ENCODE results near the gene ANKRD33. TPM values are rescaled to one million over a fixed set of nuclear protein-coding genes. Genes with fewer than 3 reads are reported as not detected.

Gene ANKRD33
- polyA plus RNA-seq, 1 of the 3 experiments (the other 2 are of a cell fraction): not detected

GRCh38 chr12:51897181-51897580 lies 9.3 kb downstream of the ANKRD33 start:
- 75% methylated on average over 5 of the region's 8 CpGs for whole genome bisulfite sequencing (ENCODE audit: low lambda C conversion rate)
- H3K4me3 ChIP-seq (ENCODE audit: low read depth in 2 of 2, low read length in 1 of 2): no peak overlapping the region
- H3K4me1 ChIP-seq (ENCODE audit: control insufficient read depth in 1 of 2, insufficient read depth in 2 of 2, low read depth in 1 of 2, low read length in 1 of 2): peaks cover 0 to 9% of the 10 kb centered on the region in 2 experiments; a peak in 1 of 4 replicates
- H3F3A ChIP-seq (replicated peaks; ENCODE audit: insufficient read depth): no peaks in the 10 kb centered on the region
- no peak overlapping the region for H2AFZ ChIP-seq (ENCODE audit: low read depth)
- H3K27me3 ChIP-seq (ENCODE audit: insufficient read depth): no peaks in the 10 kb centered on the region
- POLR2A ChIA-PET: no interaction called here
- no peak overlapping the region for H3K9ac ChIP-seq
- H3K36me3 ChIP-seq (replicated peaks in 1 of 2; ENCODE audit: control insufficient read depth in 1 of 2, insufficient read depth in 2 of 2, low read length in 1 of 2): no peaks in the 10 kb centered on the region
- no peak overlapping the region for H3K4me2 ChIP-seq
- peak; percentile 12 for DNase-seq
- no peaks in the 10 kb centered on the region for H3K9me2 ChIP-seq
- CTCF ChIA-PET: interaction anchor here (1.0 to 11.9 kb wide), 10 partner anchors 8 to 125 kb away, joined by 4 to 141 read pairs (median 27); no protein-coding TSS in a partner anchor
- no peaks in the 10 kb centered on the region for H4K20me1 ChIP-seq (ENCODE audit: insufficient read depth)
- H3K9me3 ChIP-seq: no peaks in the 10 kb centered on the region
- no peak for TF ChIP-seq RXRA (IDR thresholded peaks at IDR 0.05; ENCODE audit: borderline replicate concordance, low read depth)
- no peaks in the 10 kb centered on the region for H3K79me2 ChIP-seq (ENCODE audit: insufficient read depth)
- H3K27ac ChIP-seq (ENCODE audit: low read depth in 2 of 2, low read length in 1 of 2): no peak overlapping the region

DNA sequence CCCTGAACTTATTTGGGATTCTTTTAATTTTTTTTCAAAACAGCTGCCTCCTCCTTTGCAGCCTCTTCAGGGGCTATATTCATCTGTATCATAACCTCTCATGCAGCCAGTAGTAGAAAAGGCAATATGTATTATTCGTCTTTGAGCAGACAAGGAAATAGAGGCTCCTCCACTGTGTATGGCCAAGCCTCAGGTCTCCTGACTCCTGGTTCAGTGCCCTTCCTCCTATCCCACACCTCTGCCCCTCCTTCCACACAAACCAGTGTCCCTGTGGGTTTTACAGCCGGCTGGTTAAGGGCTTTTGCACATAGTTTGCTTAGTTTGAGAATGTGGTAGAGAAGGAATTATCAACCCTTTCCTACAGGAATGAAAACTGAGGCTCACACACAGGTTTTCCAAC lies 10.6 kb downstream of the ANKRD33 start:
- Histone ChIP-seq H3K4me1 (ENCODE audit: control insufficient read depth in 1 of 2, insufficient read depth in 2 of 2, low read depth in 1 of 2, low read length in 1 of 2) (peaks cover 0 to 9% of the 10 kb centered on the region in 2 experiments; a peak in 1 of 4 replicates), H3K9me2 (no peaks in the 10 kb centered on the region), H3K9me3 (no peaks in the 10 kb centered on the region), H3F3A (replicated peaks; ENCODE audit: insufficient read depth) (no peaks in the 10 kb centered on the region), H3K36me3 (replicated peaks in 1 of 2; ENCODE audit: control insufficient read depth in 1 of 2, insufficient read depth in 2 of 2, low read length in 1 of 2) (no peaks in the 10 kb centered on the region), H4K20me1 (ENCODE audit: insufficient read depth) (no peaks in the 10 kb centered on the region), H3K79me2 (ENCODE audit: insufficient read depth) (no peaks in the 10 kb centered on the region), H2AFZ (ENCODE audit: low read depth) (no peak overlapping the region), H3K4me2 (no peak overlapping the region), H3K4me3 (ENCODE audit: low read depth in 2 of 2, low read length in 1 of 2) (no peak overlapping the region), H3K9ac (no peak overlapping the region), H3K27ac (ENCODE audit: low read depth in 2 of 2, low read length in 1 of 2) (no peak overlapping the region), H3K27me3 (ENCODE audit: insufficient read depth) (no peaks in the 10 kb centered on the region)
- WGBS (ENCODE audit: low lambda C conversion rate): 71% methylated on average over 2 of the region's 2 CpGs
- TF ChIP-seq, protein P1, sequence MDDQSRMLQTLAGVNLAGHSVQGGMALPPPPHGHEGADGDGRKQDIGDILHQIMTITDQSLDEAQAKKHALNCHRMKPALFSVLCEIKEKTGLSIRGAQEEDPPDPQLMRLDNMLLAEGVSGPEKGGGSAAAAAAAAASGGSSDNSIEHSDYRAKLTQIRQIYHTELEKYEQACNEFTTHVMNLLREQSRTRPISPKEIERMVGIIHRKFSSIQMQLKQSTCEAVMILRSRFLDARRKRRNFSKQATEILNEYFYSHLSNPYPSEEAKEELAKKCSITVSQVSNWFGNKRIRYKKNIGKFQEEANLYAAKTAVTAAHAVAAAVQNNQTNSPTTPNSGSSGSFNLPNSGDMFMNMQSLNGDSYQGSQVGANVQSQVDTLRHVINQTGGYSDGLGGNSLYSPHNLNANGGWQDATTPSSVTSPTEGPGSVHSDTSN (IDR thresholded peaks at IDR 0.05): no peak
- TF ChIP-seq FOXM1 (IDR thresholded peaks at IDR 0.05; ENCODE audit: low read depth): no peak
- no peak for TF ChIP-seq RCOR1 (IDR thresholded peaks at IDR 0.05; ENCODE audit: low read length)
- no peak for TF ChIP-seq JUND (IDR thresholded peaks at IDR 0.05)
- no peak for TF ChIP-seq TEAD4 (IDR thresholded peaks at IDR 0.05; ENCODE audit: borderline replicate concordance, insufficient read depth)
- ChIA-PET CTCF (interaction anchor here (1.1 to 11.9 kb wide), 6 partner anchors 23 to 106 kb away, joined by 3 to 141 read pairs (median 4); no protein-coding TSS in a partner anchor), POLR2A (no interaction called here)
- DNase-seq: no peak

GRCh38 chr12:51898937-51899336 lies 11.0 kb downstream of the ANKRD33 start:
- 71% methylated on average over 8 of the region's 9 CpGs for WGBS (ENCODE audit: low lambda C conversion rate)
- Histone ChIP-seq H3K9me2 (no peaks in the 10 kb centered on the region), H3F3A (replicated peaks; ENCODE audit: insufficient read depth) (no peaks in the 10 kb centered on the region), H3K79me2 (ENCODE audit: insufficient read depth) (no peaks in the 10 kb centered on the region), H3K36me3 (replicated peaks in 1 of 2; ENCODE audit: control insufficient read depth in 1 of 2, insufficient read depth in 2 of 2, low read length in 1 of 2) (no peaks in the 10 kb centered on the region), H3K4me3 (ENCODE audit: low read depth in 2 of 2, low read length in 1 of 2) (no peak overlapping the region), H3K27ac (ENCODE audit: low read depth in 2 of 2, low read length in 1 of 2) (no peak overlapping the region), H3K27me3 (ENCODE audit: insufficient read depth) (no peaks in the 10 kb centered on the region), H3K4me1 (ENCODE audit: control insufficient read depth in 1 of 2, insufficient read depth in 2 of 2, low read depth in 1 of 2, low read length in 1 of 2) (peaks cover 0 to 9% of the 10 kb centered on the region in 2 experiments; a peak in 1 of 4 replicates), H4K20me1 (ENCODE audit: insufficient read depth) (no peaks in the 10 kb centered on the region), H3K9ac (no peak overlapping the region), H3K9me3 (no peaks in the 10 kb centered on the region), H2AFZ (ENCODE audit: low read depth) (no peak overlapping the region), H3K4me2 (no peak overlapping the region)
- no peak for DNase-seq
- CTCF ChIA-PET: interaction anchor here (0.7 to 11.9 kb wide), 6 partner anchors 23 to 126 kb away, joined by 3 to 141 read pairs (median 4); no protein-coding TSS in a partner anchor
- POLR2A ChIA-PET: no interaction called here
- TF ChIP-seq JUND (IDR thresholded peaks at IDR 0.05) (no peak), TCF12 (IDR thresholded peaks at IDR 0.05) (no peak), NFIC (IDR thresholded peaks at IDR 0.05; ENCODE audit: borderline replicate concordance) (no peak), RAD21 (IDR thresholded peaks at IDR 0.05; ENCODE audit: low read length) (no peak), GATA2 (CRISPR knock-in tag; IDR thresholded peaks at IDR 0.05) (no peak), TEAD4 (IDR thresholded peaks at IDR 0.05; ENCODE audit: borderline replicate concordance, insufficient read depth) (no peak), FOXJ3 (CRISPR knock-in tag; IDR thresholded peaks at IDR 0.05) (no peak), NRF1 (IDR thresholded peaks at IDR 0.05; ENCODE audit: low read depth, low read length) (no peak), SIN3A (IDR thresholded peaks at IDR 0.05; ENCODE audit: borderline replicate concordance, low read depth, low read length) (no peak), ELF1 (IDR thresholded peaks at IDR 0.05) (no peak)
- TF ChIP-seq, protein P2, sequence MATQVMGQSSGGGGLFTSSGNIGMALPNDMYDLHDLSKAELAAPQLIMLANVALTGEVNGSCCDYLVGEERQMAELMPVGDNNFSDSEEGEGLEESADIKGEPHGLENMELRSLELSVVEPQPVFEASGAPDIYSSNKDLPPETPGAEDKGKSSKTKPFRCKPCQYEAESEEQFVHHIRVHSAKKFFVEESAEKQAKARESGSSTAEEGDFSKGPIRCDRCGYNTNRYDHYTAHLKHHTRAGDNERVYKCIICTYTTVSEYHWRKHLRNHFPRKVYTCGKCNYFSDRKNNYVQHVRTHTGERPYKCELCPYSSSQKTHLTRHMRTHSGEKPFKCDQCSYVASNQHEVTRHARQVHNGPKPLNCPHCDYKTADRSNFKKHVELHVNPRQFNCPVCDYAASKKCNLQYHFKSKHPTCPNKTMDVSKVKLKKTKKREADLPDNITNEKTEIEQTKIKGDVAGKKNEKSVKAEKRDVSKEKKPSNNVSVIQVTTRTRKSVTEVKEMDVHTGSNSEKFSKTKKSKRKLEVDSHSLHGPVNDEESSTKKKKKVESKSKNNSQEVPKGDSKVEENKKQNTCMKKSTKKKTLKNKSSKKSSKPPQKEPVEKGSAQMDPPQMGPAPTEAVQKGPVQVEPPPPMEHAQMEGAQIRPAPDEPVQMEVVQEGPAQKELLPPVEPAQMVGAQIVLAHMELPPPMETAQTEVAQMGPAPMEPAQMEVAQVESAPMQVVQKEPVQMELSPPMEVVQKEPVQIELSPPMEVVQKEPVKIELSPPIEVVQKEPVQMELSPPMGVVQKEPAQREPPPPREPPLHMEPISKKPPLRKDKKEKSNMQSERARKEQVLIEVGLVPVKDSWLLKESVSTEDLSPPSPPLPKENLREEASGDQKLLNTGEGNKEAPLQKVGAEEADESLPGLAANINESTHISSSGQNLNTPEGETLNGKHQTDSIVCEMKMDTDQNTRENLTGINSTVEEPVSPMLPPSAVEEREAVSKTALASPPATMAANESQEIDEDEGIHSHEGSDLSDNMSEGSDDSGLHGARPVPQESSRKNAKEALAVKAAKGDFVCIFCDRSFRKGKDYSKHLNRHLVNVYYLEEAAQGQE (IDR thresholded peaks at IDR 0.05; ENCODE audit: low read depth, low read length): no peak
- TF ChIP-seq, protein P3, sequence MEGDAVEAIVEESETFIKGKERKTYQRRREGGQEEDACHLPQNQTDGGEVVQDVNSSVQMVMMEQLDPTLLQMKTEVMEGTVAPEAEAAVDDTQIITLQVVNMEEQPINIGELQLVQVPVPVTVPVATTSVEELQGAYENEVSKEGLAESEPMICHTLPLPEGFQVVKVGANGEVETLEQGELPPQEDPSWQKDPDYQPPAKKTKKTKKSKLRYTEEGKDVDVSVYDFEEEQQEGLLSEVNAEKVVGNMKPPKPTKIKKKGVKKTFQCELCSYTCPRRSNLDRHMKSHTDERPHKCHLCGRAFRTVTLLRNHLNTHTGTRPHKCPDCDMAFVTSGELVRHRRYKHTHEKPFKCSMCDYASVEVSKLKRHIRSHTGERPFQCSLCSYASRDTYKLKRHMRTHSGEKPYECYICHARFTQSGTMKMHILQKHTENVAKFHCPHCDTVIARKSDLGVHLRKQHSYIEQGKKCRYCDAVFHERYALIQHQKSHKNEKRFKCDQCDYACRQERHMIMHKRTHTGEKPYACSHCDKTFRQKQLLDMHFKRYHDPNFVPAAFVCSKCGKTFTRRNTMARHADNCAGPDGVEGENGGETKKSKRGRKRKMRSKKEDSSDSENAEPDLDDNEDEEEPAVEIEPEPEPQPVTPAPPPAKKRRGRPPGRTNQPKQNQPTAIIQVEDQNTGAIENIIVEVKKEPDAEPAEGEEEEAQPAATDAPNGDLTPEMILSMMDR (IDR thresholded peaks at IDR 0.05): no peak

All from SK-N-SH (cell line).